Hematopoietic multipotent progenitor cell treated with erythropoietin and hydrocortisone succinate and interleukin-3 and kit ligand, for 8 days (in vitro differentiated cells): Measurements from ENCODE around the gene GABRA4.

Experiments used
- DNase-seq: peaks from one replicate; pipeline ENCODE4 v3.0.0-alpha.2; 2015

The GABRA4 gene

DNA sequence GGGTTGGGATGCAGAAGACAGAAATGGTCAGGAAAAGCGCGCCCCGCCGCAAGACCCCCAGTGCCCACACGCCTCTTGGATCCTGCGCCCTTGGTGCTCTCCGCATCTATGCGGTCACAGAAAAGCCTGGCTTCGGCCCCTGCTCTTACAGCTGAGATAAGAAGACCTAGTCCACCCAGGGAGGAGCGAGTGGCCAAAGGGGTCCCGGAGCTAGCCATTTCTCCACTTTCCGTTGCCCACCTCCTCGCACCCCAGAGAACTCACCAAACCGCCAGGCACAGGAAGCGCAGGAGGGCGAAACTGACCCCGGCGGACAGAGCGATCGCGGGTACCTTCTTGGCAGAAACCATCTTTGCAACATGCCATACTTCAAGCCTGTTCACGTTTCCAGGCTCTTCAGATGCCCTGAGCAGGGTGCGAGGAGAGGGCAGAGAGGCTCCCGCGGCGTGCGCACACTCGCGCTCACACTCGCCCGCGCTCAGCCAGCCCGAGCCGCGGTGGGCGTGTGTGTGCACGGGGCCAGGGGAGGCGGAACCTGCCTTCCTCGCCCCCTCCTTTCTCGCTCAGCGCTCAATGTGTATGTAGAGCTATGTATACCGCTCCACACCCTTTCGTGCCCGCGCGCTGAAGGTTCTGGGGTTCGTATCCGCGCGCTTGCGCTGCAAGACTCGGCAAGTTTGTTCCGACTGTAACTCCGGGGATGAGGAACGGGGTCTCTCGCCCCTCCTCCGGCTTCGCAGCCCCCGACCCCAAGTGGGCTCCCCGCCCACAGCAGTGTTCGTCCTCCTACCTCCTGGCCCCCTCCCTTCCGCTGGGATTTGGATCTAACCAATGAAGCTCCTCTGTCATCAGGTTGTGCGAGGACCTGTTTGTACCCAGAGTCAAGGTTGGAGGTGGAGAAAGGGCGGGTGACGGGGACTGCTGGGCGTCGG is at the start of gene GABRA4:
Gene GABRA4, minus strand, starts transcription at position 507 of the 932 bp plus-strand sequence. Its CDS starts 157 bp downstream, at position 350.
- no peak for DNase-seq

DNA sequence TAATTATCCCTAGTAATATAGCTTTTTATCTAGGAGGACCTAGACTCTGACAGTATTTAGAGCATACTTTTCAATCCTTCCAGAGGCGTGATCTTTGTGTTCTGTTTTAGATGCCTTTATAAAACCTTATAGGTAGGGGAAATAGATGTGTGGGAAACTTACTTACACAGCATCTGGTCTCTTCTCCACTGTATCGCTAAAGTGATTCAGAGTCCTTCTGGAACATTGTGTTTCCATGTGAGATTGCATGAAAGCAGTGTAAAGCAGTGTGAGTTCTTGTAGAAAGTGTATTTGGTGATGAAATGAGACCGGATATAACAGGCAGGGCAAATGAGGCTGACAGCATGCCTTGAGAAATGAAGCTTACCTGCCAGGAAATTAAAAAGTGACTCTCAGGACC is 47.4 kb upstream of the GABRA4 start:
- no peak for DNase-seq

DNA sequence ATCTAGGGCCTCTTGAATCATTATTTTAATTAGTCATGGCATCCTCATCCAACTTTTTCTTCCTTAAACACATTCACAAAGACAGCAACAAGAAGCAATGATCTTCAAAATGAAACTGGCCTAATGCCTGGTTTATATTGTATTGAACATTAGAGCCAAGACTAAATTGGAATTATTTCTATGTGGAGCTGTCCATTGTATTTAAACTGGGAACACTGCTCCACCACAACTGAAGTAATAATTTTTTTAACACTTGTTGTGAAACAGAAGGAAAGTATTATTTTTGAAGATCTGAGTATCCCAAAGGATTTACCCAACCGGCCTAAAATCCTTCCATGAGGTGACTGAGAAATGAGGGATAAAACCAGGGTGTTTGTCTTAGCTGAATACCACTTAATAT is 44.9 kb upstream of the GABRA4 start:
- no peak for DNase-seq

DNA sequence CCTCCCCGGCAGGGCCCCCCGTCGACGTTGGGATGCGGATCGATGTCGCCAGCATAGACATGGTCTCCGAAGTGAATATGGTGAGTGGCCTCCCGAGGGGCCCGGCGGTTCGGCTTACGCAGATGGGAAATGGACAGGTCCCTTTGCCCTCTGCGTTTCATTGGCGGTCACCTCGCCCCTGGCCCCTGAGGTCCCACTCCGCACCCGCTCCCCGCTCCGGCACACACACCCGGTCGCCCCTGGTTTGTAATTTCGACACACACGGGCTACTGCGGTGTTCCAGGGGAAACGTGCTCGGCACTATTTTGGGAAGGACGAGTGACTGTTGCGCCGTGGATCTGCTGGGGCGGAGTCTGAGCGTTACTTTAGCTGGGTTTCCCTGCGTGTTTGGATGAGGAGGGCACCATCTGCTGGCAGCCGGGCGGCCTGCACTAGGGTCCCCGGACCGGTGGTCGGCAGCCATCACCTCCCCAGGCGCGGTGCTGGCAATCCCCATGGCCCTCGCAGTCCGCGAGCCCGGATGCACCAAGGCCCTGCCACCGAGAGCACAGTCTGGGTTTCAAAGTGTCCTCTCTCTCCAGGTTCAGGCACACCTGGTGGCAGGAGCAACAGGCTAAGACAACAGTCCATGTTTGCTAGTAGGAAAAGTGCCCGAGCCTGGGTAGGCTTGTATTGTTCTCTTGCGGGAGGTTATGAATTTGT is 39.2 kb upstream of the GABRA4 start:
- DNase-seq: peak; percentile 53

DNA sequence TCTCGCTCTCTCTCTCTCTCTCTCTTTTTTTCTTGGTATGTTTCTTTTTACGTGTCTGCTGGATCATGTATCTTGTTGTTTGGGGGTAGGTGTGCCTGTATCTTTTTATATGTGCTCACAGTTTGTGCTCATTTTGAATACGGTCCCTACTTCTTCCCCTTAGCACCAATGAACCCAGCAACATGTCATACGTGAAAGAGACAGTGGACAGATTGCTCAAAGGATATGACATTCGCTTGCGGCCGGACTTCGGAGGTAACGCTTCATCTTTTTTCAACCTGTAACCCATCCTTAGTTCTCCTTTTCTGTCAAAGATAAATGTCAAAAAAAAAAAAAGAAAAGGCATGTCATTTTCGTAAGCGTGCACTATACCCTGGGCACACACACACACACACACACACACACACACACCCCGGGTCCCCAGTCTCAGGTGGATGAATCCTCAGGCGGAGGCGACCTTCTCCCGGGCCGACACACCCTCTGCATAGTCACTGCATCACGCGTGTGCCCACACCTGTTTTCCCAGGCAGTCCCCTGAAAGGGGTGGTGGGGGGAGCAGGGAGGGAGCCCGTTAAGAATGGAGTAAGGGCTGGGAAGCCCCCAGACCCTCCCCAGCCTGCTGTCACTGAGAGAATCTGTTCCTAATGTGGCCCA is 38.5 kb upstream of the GABRA4 start:
- no peak for DNase-seq

DNA sequence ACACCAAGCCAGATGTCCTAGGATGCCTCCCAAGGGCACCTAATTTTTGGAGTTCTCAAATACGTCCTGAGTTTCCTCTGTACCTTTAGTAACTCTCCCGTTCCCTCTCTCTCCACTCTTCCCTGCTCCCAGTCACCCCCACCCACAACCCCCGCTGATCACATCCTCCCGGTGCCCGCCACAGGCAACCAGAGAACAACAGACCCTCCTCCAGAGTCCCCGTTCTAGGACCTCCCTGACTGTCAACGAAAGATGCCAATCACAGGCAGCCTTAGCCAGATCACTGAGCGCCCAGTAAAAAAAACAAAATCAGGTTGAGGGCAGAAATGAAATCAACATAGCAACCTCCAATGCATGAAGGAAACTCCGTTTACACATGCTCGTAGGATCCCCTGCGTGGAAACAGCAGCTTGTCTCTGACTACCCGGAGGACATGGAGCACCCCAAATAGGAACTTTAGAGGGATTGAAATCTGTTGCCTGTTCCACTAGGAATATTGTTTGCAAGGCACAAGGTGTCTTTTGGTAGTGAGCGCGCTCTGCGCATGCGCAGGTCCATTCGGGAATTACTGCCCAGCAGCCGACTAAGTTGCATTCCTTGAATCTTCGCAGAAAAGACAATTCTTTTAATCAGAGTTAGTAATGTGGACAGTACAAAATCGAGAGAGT is 37.8 kb upstream of the GABRA4 start, which contains the start of gene GABRB1:
Gene GABRB1, plus strand, starts transcription at position 557 of the 668 bp plus-strand sequence.
- DNase-seq: no peak

DNA sequence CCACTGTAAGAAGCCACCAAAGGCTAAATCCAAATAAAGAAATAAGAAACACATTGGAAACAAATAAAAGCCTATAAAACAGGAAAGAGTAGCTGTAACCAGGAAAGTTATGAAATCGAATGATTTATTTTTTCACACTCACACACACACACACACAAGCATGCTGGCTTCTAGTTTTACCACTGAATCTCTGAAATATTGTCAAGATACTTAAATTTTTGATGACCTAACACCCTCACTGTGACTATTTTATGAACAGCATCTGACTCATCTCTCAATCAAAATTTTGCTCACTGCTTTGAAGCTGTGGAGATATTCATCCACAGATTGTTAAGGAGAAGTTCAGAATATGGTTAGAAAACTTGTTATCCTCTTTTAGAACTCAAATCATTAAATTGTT is 24.1 kb upstream of the GABRA4 start:
- no peak for DNase-seq

DNA sequence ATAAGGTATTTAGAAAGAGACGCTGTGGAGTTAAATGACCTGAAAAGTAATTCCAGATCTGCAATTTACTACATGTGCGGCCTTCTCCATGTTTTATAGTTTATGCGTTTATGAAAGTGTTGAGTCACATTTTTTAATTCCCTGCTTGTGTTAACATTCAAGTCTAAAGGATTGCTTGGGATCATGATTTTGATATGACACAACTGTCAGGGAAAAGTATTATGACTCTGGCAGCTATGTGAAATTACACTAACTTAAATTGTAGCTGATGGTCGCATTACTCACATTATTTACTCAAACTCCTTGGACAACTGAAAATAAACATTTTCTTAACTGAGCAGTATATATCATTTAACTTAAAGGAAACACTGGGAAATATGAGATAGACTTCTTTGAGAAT is 23.7 kb upstream of the GABRA4 start:
- DNase-seq: no peak

DNA sequence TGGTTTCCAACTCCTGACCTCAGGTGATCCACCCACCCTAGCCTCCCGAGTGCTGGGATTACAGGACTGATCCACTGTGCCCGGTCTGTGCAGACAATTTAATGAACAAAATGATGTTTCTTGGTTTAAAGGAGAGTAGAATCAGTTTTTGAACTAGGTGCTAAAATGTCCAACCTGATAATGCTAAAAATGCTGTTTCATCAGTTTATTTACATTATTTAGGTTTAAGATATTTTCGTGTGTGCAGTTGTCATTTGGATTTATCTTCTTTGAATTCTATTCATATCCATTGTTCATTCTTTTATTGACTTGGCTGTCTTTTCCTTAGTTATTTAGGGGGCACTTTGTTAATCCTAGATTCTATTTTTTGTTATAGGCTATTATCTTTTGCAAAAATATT is 20.0 kb upstream of the GABRA4 start:
- DNase-seq: no peak

DNA sequence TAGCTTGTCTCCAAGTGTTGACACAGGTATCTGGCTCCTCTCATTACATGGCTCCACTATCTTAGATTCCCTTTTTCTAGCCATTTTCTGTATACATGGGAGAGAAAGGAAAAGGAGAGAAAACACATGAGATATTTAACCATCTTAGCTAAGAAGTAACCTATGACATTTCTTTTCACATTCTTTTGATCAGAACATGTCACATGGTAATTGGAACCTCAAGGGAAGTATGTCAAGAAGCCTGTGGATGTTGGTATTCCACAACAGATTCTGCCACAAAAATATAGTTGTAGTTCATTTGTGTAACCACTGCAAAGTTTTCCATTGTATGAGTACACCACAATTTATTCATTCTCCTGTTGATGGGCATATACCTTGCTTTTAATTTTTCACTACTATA is 19.3 kb upstream of the GABRA4 start:
- no peak for DNase-seq

DNA sequence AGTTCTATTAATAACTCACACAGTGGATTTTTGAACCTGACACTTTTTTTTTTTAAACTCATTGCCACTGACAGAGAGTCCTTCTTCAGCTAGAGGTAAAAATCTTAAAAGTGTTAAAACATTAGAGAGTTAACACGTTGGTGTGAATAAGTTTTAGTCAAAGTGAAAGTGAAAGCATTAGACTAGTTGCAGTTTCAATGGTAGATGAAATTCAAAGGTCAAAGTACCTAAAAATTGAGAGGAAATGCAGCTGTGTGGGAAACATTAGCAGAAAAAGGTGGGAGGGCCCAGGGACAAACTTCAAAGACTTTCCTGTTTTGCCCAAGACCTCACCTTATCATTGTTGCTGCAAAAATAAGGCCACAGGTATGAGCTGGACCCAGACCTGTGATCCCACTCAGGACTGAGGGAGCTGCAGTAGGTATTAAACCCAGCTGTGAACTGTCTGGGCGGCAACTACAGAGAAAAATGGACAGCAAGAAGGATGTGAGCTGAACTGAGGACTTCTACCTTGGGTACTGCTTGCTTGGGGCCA is 17.6 kb upstream of the GABRA4 start:
- DNase-seq: no peak

DNA sequence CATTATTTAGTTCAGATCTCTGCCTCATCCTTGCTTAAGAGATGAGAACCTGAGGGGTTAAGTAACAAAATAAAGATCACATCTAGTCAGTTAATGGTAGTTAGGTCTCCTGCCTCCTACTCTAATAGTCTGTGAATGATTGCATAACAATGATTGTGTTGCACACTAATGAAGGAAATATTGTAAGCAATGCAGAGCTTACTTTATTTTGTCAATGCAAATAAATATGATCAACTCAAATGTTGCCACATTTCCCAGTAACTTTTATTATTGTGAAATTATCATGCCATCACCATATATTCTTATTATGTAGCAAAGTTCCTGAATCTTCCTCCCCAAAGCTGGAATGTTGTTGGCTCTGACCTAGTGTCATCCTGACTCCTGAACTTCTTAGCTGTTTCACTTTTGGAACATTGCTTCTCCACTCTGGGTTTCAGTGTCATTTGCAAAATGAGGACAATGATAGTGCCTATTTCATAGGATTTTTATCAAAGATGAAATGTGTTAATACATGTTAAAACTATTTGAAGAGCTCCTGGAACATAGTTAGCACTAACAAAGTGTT is 17.0 kb upstream of the GABRA4 start:
- DNase-seq: no peak

DNA sequence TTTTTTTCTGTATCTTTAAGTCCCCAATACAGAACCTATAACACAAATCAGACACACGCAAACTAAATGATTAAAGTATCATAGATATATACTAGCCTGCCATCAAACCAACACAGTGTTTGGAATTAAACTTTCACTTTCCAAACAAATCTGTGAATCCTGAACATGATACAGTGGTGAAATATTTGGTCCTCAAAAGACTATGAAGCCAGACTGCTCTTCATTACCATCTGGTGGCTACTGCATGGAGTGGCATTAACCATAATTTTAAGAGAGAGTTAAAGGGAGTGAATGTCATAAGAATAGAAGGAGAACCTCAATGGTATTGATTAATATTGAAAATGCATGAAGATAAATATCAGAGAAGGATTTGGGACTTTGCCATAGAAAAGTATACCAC is 9.2 kb upstream of the GABRA4 start:
- no peak for DNase-seq

DNA sequence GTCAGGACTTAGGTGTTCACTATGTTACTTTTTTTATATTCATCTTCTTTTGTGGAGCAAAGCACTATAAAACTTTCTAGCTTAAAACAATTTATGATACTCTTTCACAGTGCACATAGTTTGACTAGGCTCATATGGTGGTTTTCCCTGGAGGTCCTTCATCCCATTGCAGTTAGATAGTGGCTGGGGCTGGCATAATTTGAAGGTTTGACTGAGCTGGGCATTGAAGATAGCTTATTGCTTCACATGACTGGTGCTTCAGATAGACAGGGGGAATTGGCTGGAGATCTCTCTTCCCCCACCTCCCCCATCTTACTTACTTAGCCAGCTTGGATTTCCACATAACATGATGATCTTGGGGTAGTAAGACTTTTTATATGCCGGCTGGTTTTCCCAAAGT is 7.0 kb upstream of the GABRA4 start:
- no peak for DNase-seq

DNA sequence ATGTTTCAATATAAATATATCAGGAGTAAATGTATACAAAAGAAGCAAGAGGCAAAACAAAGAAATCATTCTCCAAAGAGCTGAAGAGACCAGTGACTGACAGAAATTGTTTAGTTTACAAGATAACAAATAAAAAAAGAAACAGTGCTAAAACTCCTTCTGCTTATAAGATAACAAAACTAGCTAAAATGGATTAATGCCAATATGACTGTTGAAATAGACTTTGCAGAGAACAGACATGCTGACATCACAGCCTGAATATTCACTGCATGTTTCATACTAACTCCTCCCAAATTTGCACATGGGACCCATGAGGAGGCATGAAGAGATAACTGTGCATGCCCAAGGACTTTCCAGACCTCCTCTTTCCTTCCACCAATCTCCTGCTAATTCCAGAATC is 6.2 kb upstream of the GABRA4 start:
- no peak for DNase-seq

DNA sequence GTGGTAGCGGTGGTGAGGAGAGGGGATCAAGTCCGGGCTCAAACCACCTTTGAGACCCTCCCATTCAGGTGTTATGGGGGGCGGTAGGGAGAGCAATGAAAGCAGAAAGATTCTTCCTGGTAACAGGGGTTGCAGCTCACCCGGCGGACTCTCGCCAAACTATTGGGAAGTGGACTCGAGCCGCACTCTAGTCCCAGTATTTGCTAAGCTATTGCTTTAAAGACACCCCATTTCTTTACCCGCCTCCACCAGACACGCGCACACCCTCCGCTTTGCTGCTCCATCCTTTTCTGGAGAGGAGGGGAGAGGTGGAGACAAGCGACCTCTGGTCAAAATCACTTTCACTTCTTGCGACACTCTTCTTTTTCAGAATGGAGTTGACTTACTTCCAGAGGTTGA is 625 bp upstream of the GABRA4 start:
- DNase-seq: no peak

DNA sequence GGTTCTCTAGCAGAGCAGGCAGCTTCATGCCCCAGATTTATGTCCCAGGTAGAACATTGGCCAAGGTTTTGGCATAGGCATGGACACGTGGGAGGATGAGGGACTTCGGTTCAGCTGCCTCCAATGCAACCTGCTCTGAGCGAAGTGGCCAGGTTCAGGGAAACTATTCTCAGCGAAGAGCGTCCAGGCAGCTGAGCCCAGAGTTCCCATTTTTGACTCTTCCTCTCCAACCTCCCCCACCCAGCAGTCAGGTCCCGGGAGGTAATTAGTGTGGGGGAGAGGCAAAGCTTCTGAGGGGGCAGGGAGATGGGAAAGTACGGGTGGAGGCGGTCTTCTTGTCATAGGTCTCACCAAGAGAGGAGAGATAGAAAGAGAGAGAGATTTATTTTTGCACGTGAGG is 1.0 kb downstream of the GABRA4 start:
- no peak for DNase-seq

DNA sequence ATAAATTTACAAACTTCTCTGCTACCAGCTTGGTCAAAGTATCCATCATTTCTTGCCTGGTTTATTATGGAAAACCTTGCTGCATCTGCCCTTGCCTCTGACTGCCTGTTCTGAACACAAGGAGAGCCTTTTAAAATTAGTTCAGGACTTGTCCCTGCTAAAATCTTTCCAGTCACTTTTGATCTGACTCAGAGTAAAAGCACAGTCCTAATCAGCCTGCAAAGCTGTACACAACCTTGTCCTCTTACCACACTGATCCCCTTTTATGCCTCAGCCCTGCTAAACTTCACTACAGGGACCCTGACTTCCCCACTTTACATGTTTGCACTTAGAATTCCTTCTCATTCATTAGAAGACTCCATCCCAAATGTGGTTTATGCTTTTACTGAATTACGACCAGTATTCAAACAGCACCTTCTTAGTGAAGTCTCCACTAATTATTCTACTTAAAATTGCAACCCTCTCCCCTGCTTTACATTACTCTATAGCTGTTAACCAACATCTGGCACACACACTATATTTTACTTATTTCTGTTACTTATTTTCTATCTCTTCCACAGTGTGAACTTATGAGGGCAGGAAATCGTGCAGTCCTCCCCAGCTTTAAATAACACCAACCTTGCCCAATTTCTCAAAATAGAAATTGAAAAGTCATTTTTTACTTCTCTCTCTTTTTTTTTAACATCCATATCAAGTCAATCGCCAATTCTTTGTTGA is 6.3 kb downstream of the GABRA4 start:
- no peak for DNase-seq

DNA sequence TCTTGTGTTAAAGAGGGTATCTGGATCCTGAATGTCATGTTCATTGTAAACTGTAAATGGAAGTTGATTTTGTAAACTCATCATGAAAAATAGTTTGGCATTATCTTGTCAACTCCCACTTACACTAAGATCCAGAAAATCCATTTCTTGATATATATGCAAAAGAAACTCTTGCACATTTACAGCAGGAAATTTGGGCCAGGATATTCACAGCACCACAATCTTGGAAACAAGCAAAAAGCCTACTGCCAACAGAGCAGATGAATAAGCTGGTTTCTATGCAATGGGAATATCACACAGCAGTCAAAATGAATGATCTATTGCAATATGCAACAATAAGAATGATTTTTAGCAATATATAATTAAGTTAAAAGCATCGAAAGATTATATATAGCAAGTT is 8.6 kb downstream of the GABRA4 start:
- DNase-seq: no peak

DNA sequence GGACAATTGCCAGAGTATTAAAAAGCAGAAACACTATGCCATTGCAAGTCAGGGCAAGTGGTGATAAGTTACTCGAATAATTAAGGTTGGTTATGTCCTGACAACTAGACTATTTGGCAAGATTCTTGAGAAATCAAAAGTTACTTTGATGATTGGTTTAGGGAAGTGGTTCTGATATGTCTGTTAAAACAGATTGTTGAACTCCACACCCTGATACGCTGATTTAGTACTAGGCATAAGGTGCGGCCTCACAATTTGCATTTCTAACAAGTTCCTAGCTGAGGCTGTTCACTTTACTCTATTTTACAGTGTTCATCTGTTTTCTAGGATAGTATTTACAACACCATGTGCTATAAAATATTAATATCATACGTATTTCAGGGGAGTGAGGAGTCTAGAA is 12.5 kb downstream of the GABRA4 start:
- no peak for DNase-seq

DNA sequence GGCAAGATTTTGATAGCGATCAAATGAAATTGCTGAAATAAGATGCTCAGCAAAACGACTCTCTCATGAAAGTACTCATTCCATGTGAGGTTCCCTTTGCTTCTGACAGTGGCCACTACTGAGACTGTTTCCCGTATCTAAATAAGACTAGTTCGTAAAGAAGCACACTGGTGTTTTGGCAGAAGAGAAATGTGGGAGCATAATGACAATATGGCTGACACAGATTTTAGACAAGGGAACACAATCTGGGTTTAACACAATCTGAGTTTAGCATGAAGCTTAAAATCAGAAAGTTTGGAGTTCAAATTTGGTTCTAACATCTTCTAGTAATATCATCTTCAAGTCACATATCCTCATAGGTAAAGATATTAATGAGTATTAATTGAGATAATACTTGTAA is 13.7 kb downstream of the GABRA4 start:
- DNase-seq: no peak

DNA sequence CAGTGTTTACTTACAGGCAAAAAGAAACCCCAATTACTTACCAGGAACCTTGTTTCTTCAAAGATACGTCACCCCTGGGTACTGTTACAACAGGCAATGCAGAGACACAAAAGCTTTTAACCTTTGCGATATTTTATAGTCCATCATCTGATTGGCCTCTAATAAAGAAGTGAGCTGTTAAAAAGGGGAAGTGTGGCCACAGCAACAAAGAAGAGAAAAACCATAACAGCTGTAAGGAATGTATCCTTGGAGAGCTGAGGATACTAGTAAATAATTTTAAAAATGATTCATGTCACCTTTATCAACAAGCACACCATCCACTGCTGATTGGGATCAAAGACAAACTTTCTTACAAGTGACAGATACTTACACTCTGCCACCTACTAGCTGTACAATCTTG is 14.1 kb downstream of the GABRA4 start:
- DNase-seq: no peak
